C4-2B (cell line): Measurements from ENCODE around the gene ENDOV.

Experiments
- ZFX ChIP-seq: fragments of 450-650 bp; IDR thresholded peaks from 2 replicates; pipeline ENCODE4 v1.6.1; 2017
- TF ChIP-seq, protein P1 (sequence below): fragments of 450-650 bp; conservative IDR thresholded peaks from 2 replicates; pipeline ENCODE4 v1.5.1; 2017; ENCODE audit warnings: mild to moderate bottlenecking

DNA sequence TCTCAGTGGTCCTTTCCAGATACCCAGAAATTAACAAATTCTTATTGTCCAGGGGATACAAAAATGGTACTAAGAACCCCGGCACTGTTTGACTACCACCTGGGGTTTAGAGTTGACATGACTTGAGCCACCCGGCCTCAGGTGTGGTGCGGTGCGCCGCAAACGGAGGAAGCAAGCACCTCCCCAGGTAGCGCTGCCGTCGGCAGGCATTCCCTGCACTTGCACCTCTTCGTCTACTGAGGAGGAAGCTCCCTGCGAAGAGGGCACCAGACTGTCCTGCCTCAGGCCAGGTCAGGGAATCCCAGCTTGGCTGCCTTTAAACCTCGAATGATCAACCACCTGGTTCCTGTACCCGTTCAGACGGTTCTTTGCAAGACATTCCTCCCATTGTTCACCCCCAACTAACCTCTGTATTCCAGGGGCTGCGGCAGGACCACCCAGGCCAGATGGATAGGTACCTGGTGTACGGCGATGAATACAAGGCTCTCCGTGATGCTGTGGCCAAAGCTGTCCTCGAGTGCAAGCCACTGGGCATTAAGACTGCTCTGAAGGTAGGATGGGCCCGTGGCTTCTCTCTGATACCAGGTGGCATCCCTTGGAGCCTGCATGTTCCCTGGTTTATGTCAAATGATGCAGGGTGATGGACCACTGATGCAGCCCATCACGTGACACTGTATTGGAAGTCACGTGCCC lies 40.8 kb upstream of the ENDOV start:
- TF ChIP-seq, protein P1, sequence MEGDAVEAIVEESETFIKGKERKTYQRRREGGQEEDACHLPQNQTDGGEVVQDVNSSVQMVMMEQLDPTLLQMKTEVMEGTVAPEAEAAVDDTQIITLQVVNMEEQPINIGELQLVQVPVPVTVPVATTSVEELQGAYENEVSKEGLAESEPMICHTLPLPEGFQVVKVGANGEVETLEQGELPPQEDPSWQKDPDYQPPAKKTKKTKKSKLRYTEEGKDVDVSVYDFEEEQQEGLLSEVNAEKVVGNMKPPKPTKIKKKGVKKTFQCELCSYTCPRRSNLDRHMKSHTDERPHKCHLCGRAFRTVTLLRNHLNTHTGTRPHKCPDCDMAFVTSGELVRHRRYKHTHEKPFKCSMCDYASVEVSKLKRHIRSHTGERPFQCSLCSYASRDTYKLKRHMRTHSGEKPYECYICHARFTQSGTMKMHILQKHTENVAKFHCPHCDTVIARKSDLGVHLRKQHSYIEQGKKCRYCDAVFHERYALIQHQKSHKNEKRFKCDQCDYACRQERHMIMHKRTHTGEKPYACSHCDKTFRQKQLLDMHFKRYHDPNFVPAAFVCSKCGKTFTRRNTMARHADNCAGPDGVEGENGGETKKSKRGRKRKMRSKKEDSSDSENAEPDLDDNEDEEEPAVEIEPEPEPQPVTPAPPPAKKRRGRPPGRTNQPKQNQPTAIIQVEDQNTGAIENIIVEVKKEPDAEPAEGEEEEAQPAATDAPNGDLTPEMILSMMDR, result no peak
- no peak for TF ChIP-seq ZFX
